Hematopoietic multipotent progenitor cell treated with erythropoietin and hydrocortisone succinate and interleukin-3 and kit ligand, for 17 days (in vitro differentiated cells): Measurements from ENCODE around the gene TCN2.
A peak's percentile ranks its signal among the peaks of the same experiment; 100 is the strongest.
"Not testable (repeated sequence)": the region's sequence is repeated elsewhere in the genome, so short reads cannot be mapped to it uniquely, and the experiment has no call there.

Experiments
- DNase-seq: peaks from one replicate; pipeline ENCODE4 v3.0.0-alpha.2; 2015; ENCODE audit warnings: low spot score

TCN2 gene

GRCh38 chr22:30578481-30578880, 28.5 kb upstream of the TCN2 start:
- no peak for DNase-seq

- DNase-seq = no peak
These were observed 26.1 kb upstream of the TCN2 start for GRCh38 chr22:30580896-30581295.

- DNase-seq = no peak
These were observed 24.9 kb upstream of the TCN2 start for GRCh38 chr22:30582051-30582450.

GRCh38 chr22:30582788-30583545, 24.0 kb upstream of the TCN2 start:
- DNase-seq = no peak

- DNase-seq = no peak
These were observed 22.5 kb upstream of the TCN2 start for GRCh38 chr22:30584441-30584840.

- no peak for DNase-seq
These were observed 20.6 kb upstream of the TCN2 start for GRCh38 chr22:30586414-30586813.

GRCh38 chr22:30591191-30591587, 15.8 kb upstream of the TCN2 start:
- DNase-seq = peak; percentile 53

GRCh38 chr22:30591588-30592359, 15.2 kb upstream of the TCN2 start, which contains the start of gene PES1:
PES1 (minus strand) TSS chr22:30591910; CDS start chr22:30591833, 77 bp downstream.
- peak; percentile 99 for DNase-seq

- DNase-seq = not testable (repeated sequence)
These were observed 14.6 kb upstream of the TCN2 start for GRCh38 chr22:30592360-30592713.

GRCh38 chr22:30596199-30596598, 10.8 kb upstream of the TCN2 start:
- no peak for DNase-seq

- no peak for DNase-seq
These were observed 10.1 kb upstream of the TCN2 start for GRCh38 chr22:30596886-30597285.

- no peak for DNase-seq
These were observed 8.0 kb upstream of the TCN2 start for GRCh38 chr22:30598986-30599385.

GRCh38 chr22:30600921-30601320, 6.1 kb upstream of the TCN2 start:
- DNase-seq = no peak

GRCh38 chr22:30601464-30601863, 5.5 kb upstream of the TCN2 start:
- no peak for DNase-seq

- peak; percentile 51 for DNase-seq
These were observed 4.9 kb upstream of the TCN2 start for GRCh38 chr22:30602049-30602448.

GRCh38 chr22:30603801-30604200, 3.2 kb upstream of the TCN2 start:
- no peak for DNase-seq

GRCh38 chr22:30604723-30605122, 2.3 kb upstream of the TCN2 start:
- no peak for DNase-seq

- DNase-seq = peak; percentile 85
These were observed 1.4 kb upstream of the TCN2 start for GRCh38 chr22:30605449-30606110.

GRCh38 chr22:30607300-30607930, 441 bp downstream of the TCN2 start:
- DNase-seq = no peak

GRCh38 chr22:30607939-30608338, 965 bp downstream of the TCN2 start:
- DNase-seq = no peak

GRCh38 chr22:30609260-30610185, 2.5 kb downstream of the TCN2 start:
- peak; percentile 76 for DNase-seq
